Hepatocyte (in vitro differentiated cells): ENCODE data around the gene CROCC.

Experiments used
- EZH2phosphoT487 ChIP-seq: fragments of 200-600 bp; sonication (generic); IDR thresholded peaks from one replicate; pipeline ENCODE4 v1.6.1; 2018; ENCODE audit warnings: antibody characterized with exemption, mild to moderate bottlenecking, low read depth, moderate library complexity; ENCODE audit not compliant: unreplicated experiment, severe bottlenecking
- TF ChIP-seq, protein P1 (sequence below): fragments of 200-600 bp; sonication (generic); IDR thresholded peaks from 2 replicates; pipeline ENCODE4 v1.5.1; 2016; ENCODE audit warnings: antibody characterized with exemption, mild to moderate bottlenecking; ENCODE audit not compliant: poor library complexity

- TF ChIP-seq EZH2phosphoT487: no peak
- TF ChIP-seq, protein P1, sequence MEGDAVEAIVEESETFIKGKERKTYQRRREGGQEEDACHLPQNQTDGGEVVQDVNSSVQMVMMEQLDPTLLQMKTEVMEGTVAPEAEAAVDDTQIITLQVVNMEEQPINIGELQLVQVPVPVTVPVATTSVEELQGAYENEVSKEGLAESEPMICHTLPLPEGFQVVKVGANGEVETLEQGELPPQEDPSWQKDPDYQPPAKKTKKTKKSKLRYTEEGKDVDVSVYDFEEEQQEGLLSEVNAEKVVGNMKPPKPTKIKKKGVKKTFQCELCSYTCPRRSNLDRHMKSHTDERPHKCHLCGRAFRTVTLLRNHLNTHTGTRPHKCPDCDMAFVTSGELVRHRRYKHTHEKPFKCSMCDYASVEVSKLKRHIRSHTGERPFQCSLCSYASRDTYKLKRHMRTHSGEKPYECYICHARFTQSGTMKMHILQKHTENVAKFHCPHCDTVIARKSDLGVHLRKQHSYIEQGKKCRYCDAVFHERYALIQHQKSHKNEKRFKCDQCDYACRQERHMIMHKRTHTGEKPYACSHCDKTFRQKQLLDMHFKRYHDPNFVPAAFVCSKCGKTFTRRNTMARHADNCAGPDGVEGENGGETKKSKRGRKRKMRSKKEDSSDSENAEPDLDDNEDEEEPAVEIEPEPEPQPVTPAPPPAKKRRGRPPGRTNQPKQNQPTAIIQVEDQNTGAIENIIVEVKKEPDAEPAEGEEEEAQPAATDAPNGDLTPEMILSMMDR: no peak
Measured at GRCh38 chr1:16966282-16966681, 44.6 kb downstream of the CROCC start.
